CMK (cell line): ENCODE results near the gene RGS7BP.
"Not testable (repeated sequence)": the region's sequence is repeated elsewhere in the genome, so short reads cannot be mapped to it uniquely, and the experiment has no call there.

ENCODE experiments used
- DNase-seq: peaks from one replicate; pipeline ENCODE4 v3.0.0-alpha.2; 2010; ENCODE audit warnings: low read depth

Gene RGS7BP

DNA sequence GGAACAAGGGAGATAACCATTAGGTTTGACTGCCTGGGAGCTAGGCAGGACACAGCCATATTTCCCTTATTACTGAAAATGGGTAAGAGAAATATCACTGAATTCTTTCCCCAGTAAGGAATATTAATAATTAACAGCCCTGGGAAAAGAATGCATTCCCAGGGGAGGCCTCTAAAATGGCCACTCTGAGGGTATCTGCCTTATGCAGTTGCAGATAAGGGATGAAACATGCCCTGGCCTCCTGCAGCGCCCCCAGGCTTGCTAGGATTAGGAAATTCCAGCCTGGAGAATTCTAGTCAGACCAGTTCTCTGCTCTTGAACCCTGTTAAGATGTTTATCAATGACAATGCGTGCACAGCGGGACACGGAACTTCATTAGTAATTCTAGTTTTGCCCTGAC is 52.8 kb downstream of the RGS7BP start:
- DNase-seq: not testable (repeated sequence)

DNA sequence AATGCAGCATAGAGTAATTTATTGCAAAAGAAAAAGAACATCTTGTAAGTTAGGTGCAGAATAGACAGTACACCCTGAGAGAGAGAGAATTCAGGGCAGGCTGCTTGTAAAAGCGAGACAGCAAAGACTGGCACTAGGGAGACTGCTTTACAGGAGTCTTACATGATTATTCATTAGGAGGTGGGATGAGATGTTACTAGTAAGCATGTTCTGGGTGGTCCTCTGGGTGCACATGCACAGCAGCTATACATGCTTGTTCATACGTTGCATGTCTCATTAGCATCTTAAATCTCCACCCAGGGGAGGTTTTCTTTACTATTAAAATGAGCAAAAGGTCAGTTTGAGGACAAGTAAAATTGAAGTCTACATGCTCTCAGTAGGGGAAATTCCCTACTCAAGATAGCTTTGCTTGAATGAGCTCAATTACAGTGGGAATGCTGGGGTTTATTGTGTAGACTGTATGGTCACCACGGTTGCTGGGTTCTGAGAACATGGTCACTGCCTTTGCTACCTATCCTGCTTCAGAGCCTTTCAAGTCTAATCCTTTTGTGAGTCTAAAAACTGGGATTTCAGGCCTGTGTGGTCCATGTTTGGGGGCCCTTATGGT is 60.6 kb downstream of the RGS7BP start:
- DNase-seq: no peak

DNA sequence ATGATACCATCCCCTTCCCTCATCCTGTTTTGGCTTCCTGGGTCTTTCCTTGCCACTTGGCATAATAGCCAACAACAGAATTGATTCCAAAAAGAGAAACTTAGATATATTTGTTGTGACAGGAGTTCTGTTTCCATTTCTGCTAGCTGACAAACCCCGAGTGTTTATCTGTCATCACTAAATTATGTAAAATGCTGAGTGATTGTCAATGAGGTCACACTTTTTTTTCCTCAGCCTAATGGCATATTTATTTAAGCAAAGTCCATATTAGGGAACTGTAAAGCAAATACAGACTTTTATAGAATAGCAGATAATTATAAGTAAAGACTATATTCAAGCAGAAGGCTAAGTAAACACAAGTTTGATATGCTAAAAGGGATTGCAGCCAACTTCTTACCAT is 64.0 kb downstream of the RGS7BP start:
- no peak for DNase-seq

DNA sequence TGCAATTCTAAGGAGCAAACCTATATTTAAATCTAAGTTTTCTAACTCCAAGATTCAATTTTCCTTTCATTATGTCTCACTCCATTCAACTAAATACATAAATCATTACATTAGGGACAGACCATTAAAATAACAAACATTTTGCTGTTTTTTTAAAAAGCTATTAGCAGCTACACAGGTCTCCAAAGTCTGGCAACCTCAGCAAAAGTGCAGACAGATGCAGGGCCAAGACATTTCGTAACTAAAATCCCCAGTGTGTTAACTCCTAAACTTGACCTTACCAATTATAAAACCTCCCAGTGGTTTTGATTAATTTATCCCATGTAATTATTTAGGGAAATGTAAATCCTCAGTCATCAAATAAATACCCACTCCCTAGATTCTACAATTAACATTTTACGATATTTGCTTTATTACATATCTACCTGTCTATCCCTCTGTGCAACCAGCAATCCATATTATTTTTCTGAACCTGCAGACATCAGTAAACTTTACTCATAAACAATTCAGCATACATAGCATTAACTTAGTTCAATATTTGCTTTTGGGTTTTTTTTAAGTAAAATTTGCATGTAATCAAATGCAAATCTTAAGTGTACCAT is 64.7 kb downstream of the RGS7BP start:
- no peak for DNase-seq

GRCh38 chr5:64575561-64575960 is 69.7 kb downstream of the RGS7BP start:
- DNase-seq: no peak

DNA sequence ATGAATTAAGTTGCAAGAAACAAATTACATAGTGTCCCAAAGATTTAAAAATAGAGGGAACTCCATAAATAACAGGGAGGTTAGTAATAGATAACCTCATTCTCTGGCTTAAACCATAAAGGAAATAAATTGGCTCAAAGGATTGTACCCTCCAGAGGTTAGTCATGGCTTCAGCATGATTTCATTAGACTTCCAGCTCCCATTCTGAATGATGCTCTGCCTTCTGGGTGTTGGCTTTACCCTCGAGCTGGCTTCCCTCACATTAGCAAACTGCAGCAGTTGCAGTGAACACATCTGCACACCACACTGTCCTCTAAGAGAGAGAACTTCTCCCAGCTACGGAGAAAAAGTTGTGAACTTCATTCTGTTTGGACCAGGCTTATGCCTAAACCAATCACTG is 70.4 kb downstream of the RGS7BP start:
- DNase-seq: no peak

DNA sequence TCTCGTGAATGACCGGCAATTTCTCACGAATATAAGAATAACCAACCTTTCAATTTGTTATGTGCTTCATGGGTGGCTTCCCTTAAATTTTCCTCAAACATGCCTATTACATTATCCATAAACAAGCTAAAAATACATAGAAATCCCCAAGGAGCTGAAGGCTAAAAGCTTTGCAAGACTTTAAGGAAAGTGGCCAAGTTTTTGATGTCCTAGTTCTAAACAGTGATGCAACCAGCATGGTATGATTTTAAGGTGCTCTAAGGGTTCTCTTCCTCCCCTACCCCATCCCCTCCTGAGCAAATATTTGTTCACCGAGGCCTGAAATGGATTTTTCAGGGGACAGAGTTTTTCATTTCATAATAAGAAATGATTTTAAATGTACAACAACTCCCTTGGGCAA is 79.8 kb downstream of the RGS7BP start:
- no peak for DNase-seq

- no peak for DNase-seq
Observed at GRCh38 chr5:64587370-64587769, 81.6 kb downstream of the RGS7BP start.

DNA sequence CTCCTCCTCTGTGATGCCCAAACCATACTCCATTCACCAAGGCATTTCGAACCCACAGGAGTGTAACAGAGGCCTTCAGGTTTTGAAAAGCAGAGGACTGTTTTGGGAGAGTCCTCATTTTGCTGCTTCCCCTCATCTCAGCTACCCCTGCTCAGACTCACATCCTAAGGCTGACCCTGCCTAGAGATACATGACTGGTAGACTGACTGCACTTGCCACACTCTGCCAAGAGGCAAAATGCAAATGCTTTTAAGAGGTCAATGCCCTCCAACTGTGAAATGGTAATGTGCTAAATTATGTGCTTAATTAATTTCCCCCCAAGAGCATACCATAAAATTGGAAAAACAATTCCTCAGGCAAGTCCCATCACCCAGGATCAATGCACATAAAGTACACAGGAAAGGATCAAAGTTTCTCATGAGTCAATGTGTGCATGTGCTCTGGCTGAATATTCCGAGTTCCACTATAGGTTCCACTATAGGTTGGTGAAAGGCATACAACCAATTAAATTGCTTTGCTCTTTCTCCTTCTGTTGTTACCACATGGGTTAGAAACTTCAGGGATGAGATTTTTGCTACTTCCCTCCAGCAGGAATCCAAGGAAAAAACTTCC is 87.0 kb downstream of the RGS7BP start:
- no peak for DNase-seq

GRCh38 chr5:64594025-64594424 is 88.2 kb downstream of the RGS7BP start:
- no peak for DNase-seq

- no peak for DNase-seq
Observed at GRCh38 chr5:64594601-64595000, 88.8 kb downstream of the RGS7BP start.

DNA sequence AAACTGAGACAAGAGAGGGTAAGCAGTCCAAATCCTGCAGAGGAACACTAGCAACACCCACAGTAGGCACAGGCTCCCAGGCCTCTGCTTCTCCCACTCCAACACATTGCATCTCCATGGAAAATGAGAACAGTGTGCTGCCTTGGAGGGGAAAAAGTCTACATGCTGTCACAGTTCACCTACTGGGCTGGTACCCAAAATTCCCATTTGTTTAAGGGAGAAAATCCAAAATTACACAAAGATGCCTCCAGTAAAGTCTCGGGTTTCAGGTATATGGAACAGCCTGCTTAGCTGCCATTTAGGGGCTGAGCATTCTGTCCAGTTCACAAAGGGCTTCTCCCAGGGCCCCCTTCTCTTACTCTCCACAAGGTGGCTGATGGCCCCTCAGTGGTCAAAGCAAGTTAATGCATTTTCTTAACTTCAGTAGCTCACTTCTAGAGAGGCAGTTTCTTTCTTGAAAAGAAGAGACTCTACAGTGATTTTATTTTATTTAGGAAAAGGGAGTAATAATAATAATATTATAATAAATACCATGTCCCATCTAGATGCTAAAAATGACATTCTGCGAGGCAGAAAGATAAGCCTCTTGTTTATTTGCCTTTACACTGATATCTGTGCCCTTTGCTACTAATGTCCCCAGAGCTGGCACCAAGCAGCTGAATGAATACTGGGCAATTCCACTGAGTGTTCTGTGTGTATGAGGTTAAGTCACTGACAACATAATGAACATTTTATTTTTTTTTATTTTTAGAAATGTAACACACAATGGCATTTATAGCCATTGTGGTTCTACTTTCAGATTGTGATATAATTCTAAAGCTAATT is 89.4 kb downstream of the RGS7BP start:
- no peak for DNase-seq

DNA sequence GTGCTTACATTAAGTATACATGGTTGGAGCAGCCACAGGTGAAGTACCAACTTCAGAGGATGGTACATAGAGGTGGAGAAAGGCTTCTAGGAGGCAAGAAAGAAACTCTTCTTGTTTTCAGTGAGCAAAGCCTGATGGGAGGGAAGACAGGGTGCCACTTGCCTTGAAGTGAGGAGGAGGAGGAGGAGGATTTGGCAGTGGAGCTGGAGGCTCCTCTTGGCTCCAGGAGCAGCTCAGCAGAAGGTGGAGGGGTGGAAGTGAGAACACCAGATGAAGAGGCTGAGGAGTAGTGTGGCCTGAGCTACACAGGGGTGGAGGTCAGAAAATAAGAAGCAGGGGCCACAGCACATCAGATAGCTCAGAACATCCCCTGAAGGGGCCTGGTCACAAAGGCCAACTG is 93.4 kb downstream of the RGS7BP start:
- DNase-seq: no peak

DNA sequence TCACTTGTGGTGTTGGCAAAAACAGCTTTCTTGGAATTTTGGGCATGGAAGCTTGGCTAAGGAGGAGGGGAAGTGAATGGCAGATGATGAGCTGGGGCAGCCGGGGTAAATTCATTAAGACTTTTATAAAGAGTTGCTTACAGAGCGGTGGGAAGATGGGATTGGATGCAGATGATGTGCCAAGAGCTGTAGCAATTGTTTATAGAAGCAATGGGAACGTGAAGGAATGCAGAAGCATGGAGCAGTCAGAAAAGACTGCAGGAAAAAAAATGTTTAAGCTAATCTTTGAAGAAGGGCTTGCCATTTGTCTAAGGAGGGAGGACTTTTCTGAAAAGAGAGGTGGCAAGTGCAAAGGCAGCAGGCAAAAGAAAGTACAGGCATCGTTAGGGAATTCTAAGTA is 97.9 kb downstream of the RGS7BP start:
- DNase-seq: no peak

- no peak for DNase-seq
Observed at GRCh38 chr5:64606926-64607325, 101.1 kb downstream of the RGS7BP start.

DNA sequence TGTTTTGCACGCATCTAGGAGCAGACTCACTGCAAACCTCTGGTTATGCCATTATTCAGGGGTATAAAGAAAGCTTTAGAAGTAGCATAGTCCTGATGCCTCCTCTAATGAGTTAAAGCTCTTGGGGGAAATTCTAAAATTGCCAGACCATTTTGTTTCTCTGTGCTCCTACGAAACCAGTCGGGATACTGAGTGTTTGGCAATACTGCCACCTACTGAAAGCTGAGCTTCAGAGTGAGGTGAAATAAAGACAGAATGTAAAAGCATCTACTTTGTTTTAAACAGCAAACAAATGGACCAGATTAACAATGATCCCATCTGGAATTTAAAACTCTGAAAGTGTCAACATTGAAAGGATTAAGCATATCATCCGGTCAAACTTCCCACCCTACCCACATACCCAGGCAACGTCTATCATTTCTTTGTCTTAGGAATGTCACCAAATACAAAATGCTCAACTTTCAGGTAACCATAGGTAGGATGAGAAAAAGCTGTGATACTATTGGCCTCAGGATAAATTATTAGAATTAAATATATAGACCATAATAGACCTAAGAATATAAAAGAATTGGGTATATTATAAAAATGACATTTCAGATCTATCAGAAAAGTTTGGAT is 106.6 kb downstream of the RGS7BP start:
- DNase-seq: no peak

DNA sequence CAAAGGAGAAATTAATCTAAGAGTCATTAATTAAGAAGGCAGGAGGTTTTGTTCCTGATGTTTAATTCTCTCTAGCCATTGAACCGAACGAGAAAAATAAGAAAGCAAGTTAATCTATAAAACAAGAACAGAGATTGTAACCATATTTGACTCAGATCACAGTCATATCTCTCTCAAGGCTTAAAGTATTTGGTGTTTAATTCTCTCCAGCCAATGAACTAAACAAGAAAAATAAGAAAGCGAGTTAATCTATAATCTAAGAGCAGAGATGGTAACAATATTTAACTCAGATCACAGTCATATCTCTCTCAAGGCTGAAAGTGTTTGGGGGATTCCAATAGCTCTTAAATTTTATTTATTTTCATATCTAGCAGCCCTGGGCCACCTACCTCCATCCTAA is 110.1 kb downstream of the RGS7BP start:
- DNase-seq: no peak

- DNase-seq: no peak
Observed at GRCh38 chr5:64619609-64620008, 113.8 kb downstream of the RGS7BP start.

DNA sequence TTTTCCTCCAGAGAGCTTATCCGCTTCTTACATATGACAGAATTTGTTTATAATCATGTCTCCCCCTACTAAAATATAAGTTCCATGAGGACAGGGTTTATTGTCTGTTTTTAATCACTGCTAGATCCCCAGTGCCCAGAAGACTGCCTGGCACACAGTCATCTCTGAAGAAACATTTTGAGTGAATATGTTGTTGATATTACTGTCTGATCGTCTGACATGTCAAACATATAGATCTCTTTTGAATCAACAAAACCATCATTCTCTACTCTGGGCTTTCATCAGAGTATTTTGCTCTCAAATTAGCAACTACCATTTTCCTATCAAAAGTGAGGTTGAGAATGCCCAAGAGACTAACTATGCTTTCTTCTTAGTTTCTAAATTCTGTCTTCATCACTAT is 117.2 kb downstream of the RGS7BP start:
- DNase-seq: no peak

GRCh38 chr5:64625678-64626077 is 119.9 kb downstream of the RGS7BP start:
- no peak for DNase-seq

DNA sequence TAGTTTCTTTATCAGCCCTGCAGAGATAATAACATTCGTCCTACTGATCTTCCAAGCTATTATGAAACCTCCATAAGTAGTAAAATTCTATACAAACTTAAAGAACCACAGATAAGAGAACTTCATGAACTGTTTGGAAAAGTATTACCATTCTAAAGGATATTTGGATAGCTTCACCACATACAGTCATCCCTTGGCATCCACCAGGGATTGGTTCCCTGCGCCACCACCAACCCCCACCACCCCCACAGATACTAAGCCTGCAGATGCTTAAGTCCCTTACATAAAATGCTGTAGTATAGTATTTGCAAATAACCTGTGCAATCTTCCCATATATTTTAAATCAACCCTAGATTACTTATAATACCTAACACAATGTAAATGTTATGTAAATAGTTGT is 123.1 kb downstream of the RGS7BP start:
- DNase-seq: no peak

DNA sequence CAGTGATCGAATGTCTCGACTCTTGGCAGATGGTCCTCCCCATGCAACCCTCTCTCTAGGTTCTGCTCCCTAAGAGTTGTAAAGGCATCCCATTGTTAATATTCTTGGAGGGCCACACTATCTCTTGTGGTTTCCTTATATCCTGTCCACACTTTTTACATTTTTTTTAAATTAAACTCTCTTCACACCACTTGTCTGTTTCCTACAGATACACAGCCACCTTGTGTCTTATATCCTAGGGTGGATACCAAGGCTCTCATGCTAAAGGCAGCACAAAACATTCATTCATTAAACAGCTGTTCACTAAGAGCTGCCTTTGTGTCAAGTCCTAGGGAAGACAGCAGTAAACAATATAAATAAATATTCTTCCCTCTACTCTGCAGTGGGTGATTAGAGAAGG is 124.0 kb downstream of the RGS7BP start:
- no peak for DNase-seq

DNA sequence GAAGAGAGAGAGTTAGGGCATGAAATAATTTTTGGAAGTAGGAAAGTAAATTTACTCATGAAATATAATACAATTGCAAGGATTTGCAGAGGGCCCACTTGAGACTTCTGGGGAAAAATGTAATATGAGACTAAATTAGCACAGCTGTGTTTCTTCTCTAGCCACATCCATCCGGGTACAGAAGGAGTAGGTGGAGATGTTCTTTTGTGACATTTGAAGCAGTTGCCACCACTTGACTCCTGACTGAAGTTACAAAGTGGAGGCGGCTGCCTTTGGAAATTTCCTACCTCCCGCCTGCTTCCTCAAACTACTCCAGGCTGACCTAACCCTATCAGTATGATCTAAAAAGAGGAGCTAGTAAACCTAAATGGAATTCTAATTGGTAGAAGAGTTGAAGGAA is 126.4 kb downstream of the RGS7BP start:
- no peak for DNase-seq
